HG03439 (cell line): ENCODE data around the gene NRP1.
"Not testable (repeated sequence)": the region's sequence is repeated elsewhere in the genome, so short reads cannot be mapped to it uniquely, and the experiment has no call there.

Experiments used
- ATAC-seq: cut with Tn5 transposase; IDR thresholded peaks from one replicate; pipeline ENCODE4 v1.9.1; 2021; ENCODE audit warnings: mild to moderate bottlenecking, moderate library complexity; ENCODE audit not compliant: unreplicated experiment

Gene NRP1

DNA sequence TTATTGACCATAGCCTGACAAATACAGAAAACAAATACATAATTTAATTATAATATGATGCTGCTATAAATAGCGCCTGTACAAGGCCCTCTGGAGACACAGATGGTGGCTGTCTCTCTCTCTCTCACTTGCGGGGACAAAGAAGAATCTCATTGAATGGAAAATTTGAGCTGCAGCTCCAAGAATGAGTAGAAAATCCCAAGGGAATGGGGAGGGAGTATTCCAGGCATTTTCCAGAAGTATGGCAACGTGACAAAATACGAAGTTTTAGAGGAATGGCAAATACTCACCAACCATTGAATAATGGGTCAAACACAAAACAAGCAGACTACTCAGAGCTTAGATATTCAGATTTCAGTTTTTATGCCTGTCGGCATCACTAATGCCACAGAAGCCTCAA is 179.9 kb downstream of the NRP1 start:
- ATAC-seq, result no peak

GRCh38 chr10:33153968-33154327 is 180.5 kb downstream of the NRP1 start:
- no peak for ATAC-seq

GRCh38 chr10:33153251-33153967 is 181.1 kb downstream of the NRP1 start:
- no peak for ATAC-seq

DNA sequence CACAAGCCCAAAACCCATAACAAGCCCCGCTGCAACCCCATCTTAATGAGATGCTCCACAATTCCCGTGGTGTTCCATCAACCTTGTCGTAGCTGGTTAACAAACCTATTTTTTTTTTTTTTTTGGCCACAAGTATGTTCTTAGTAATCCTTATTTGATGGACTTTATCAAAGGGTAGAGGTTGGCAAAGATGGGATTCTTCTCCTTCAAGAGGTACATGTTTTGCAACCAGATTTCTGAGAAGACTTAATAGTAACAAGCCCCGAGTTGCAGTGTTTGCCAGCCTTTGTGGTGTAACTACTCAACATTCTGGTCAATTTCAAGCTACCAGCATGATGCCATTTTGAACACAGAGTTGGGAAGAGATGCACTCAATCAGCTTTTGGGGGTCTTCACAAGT is 181.7 kb downstream of the NRP1 start:
- no peak for ATAC-seq

- no peak for ATAC-seq
These were observed 182.3 kb downstream of the NRP1 start for GRCh38 chr10:33152146-33152545.

GRCh38 chr10:33151344-33151864 is 183.1 kb downstream of the NRP1 start:
- no peak for ATAC-seq

GRCh38 chr10:33150889-33151288 is 183.6 kb downstream of the NRP1 start:
- ATAC-seq, result no peak

DNA sequence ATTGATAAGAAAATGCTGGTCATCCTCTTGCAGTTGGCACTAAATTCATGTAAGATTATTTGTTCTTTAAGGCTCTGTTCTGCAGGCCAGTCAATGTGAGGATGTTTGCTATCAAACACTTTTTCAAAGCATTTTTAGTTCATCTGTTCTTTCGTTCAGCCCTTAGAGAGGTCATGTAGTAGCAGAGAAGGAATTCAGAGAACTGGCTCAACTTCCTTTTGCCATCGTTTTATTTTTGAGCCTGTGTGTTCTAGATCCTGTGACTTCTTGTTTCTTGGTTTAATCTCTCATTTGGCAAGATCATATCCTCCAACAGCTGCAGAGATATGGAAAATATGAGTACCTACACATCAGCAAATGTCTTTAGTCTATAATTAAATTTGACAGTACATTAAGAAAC is 184.3 kb downstream of the NRP1 start:
- no peak for ATAC-seq

- no peak for ATAC-seq
These were observed 187.5 kb downstream of the NRP1 start for GRCh38 chr10:33147013-33147310.

DNA sequence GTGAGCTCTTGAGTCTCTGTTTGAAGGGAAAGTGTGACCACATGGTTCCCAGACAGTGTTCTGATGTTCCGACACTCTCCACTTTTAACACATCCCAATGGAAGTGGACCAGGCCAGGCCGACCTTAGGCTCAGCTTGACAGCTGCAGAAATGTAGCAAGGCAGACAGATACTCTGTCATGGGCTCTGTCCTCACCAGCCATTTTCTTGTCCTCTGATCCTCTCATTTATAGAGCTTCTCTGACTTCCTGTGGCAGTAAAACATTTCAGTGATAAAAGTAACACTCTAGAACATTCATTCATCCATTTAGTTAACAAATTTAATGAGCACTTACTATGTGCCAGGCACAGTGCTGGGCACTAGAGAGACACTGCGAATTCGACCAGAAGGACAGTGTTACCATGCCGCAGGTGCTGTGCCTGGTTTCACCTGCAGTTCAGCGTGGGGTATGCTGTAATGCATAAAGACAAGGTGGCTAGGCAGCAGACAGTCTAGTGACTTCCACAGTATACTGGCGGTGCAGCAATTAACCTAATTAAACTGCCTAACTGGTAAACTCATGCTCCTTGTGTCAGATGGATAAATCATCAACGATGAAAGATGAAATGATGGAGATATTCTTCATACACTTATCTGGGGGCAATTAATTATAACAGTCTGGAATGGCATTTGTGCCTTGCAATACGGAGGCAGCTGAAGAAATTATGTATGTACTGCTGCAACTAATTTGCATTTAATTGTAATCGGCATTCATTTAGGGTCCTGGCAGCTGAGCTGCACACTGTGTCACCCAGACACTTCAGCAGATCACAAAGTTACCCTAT is 188.1 kb downstream of the NRP1 start:
- ATAC-seq, result no peak

- no peak for ATAC-seq
These were observed 188.8 kb downstream of the NRP1 start for GRCh38 chr10:33145451-33146188.

GRCh38 chr10:33143160-33143728 is 191.2 kb downstream of the NRP1 start:
- no peak for ATAC-seq

DNA sequence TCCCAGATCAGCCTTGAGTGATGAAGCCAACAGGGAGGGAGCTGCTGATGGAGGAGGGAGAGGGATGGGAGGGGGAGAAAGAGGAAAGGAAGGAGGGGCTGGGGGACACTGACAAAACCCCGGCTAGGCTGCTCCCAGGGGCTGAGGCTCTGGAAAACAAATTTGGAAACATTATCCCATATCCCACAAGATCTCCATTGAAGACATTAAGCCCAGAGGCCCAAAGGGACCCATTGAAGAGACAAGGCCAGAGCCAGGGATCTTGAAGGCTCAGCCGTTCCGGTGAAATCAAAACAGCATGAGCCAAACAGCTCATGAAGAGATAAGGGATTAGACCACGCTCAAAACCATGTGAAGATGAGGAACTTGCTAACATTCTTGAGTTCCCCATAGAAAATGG is 192.2 kb downstream of the NRP1 start:
- no peak for ATAC-seq

GRCh38 chr10:33141251-33141650 is 193.2 kb downstream of the NRP1 start:
- ATAC-seq, result no peak

- ATAC-seq, result no peak
These were observed 195.3 kb downstream of the NRP1 start for GRCh38 chr10:33139181-33139646.

DNA sequence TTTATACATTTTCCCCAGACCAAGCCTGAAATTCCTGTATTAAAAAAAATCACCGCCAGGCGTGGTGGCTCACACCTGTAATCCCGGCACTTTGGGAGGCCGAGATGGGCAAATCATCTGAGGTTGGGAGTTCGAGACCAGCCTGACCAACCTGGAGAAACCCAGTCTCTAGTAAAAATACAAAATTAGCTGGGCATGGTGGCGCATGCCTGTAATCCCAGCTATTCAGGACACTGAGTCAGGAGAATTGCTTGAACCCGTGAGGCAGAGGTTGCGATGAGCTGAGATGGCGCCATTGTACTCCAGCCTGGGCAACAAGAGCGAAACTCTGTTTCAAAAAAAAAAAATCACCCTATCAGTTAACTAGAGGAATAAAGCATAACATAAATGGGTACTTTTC is 195.8 kb downstream of the NRP1 start:
- ATAC-seq, result not testable (repeated sequence)

GRCh38 chr10:33137356-33138005 is 197.0 kb downstream of the NRP1 start:
- ATAC-seq, result no peak

GRCh38 chr10:33136781-33137180 is 197.7 kb downstream of the NRP1 start:
- ATAC-seq, result no peak

DNA sequence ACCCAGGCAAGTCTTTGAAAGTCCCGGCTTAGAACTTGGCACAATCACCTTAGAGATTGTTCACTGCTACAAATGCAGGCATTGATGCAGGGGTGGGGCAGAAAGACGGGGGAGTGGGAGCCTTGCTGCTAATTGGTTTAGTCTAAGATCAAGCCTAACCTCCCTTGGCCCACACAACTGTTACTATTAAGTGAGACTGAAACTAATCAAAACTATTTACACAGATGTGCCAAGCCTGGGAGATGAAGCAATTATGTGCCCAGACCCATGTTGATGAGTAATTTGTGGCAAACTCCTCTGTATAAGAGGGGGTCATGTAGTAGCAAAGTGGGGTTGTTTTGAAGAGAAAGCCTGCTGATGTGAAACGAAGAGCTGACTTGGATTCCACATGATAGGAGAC is 198.2 kb downstream of the NRP1 start:
- no peak for ATAC-seq

DNA sequence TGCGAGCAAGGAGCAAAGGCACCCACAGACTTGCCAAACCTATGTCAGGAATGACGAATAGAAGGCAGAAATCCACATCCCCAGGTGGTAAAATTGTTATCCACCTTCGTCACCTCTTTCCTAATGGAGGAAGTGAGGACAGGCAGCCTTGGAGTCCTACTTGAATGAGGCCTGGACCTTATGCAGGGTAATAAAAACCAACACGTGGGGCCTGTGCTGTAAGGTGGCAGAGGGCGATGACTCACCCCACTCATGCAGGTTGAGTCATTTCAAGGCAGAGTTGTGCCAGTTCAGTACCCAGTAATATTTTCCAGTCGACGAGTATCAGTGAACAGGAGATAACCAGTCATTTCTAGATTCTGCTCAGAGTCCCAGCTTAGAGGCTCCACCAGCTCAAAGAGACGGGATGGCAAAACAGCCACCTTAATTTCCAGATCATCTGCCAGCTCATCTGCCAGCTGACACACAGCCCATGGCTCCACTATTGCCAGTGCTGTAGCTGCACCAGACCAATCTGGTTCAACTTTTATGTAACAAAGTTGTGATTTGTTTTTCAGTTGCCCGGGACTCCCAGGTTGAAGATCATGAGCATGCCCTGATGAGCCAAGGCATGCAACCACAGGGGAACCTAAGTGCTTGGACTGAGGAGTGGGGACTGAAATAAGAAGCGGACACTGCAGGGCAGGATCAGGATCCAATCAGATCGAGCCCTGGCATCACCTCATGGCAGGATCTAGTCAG is 200.3 kb downstream of the NRP1 start:
- ATAC-seq, result no peak
